OCI-LY3 (cell line): Measurements from ENCODE around the gene CLEC14A.

Source experiments
- CTCF ChIP-seq: fragments of 200-600, 300-600 bp; sonication (generic); IDR thresholded peaks from 2 replicates; pipeline ENCODE4 v1.5.1; 2014; ENCODE audit warnings: antibody characterized with exemption, low read length, low read depth
- EZH2phosphoT487 ChIP-seq: fragments of 200-600 bp; shearing (Covaris generic); IDR thresholded peaks from 2 replicates; pipeline ENCODE4 v1.6.1; 2018; ENCODE audit warnings: antibody characterized with exemption, mixed run types, low read depth

GRCh38 chr14:38209572-38210557 lies 46.0 kb downstream of the CLEC14A start:
- TF ChIP-seq CTCF (no peak), EZH2phosphoT487 (no peak)
